Stimulated activated CD4-positive, alpha-beta T cell treated with anti-CD3 and anti-CD28 coated beads, Interleukin-1b, Interleukin-23, amount 100 ng/mL, for 24 hours (primary cell): ENCODE data around the gene RBM44.
"Not testable (repeated sequence)": the region's sequence is repeated elsewhere in the genome, so short reads cannot be mapped to it uniquely, and the experiment has no call there.

Experiments
- DNase-seq, 4 experiments: peaks; one replicate each; pipeline ENCODE4 v3.0.0-alpha.2; 2020; ENCODE audit warnings: low read depth in 4 of 4, low spot score in 1 of 4

Gene RBM44

DNA sequence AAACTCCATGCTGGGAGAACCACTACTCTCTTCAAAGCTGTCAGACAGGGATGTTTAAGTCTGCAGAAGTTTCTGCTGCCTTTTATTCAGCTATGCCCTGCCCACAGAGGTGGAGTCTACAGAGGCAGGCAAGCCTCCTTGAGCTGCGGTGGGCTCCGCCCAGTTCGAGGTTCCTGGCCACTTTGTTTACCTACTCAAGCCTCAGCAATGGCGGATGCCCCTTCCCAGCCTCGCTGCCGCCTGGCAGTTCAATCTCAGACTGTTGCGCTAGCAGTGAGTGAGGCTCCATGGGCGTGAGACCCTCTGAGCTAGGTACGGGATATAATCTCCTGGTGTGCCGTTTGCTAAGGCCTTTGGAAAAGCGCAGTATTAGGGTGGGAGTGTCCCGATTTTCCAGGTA lies 50.4 kb downstream of the RBM44 start:
- not testable (repeated sequence) for DNase-seq

DNA sequence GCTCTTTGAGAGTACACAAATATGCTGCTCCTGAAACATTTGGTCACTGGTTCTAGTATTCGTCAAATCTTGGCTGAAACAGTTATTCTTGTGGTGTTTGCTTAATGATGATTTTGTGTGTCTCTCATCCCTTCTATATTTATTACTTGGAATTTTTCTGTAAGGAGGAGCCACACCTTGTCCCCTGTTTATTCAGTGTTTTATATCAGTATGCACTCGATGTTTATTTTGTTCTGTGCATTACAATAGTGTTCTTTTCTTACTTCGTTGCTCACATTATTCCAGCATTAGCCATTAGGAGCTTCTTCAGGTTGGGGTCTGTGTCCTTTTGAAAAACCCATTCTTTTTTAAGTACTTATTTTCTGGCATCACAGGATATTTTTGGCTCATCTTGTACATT lies 55.7 kb downstream of the RBM44 start:
- no peak for DNase-seq

DNA sequence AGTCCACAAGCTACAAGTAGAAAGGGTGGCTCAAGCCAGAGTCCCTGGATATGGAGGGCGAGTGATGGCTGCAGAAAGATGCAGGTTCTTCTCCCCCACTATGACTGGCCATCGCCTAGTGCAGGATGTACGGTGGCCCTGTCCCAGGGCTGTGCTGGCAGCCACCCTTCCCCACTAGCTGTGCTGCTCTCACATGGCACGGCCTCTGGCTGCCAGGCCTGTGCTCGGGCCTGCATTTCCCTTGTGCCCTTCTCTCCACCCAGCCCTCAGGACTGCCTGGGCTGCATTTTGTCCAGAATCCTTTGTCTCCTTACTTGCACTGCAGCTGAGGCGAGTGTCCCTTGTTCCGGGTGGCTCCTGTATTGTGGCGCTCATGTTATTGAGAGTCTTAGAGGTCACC lies 59.2 kb downstream of the RBM44 start:
- DNase-seq, result no peak

DNA sequence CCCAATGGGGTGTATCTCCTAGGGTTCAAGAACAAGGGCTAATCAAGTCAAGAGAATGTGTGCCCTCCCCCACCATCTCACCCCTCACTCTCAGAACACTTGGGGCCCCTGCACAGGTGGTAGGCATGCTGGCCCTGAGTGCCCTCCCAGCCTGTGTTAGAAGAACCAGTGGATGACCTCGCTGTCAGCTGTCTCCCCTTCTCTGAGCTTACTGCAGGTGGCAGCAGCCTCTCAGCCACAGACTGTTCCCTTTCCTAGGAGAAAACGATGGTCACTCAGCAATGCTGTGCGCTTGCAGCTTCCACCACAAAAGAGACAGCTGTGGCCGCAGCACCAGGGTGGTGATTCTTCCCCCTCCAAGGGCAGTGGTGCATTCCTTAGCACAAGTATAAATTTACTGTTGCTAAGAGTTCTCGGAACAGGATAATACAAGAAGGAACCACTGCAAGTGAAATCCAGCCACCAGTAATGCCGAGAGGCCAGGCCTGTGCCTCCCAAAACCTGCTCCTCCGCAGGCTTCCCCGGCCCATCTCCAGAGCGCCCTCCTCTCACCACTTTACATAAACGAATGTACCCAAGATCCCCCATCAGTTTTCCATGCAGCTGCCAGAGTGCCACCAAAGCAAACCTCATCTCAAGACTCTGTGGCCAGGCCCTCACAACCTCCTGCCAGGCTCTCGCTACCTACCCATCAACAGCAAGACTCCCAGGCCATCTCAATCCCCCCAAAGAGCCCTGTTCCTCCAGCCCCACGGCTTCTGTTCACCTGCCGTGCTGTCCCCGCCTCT lies 59.9 kb downstream of the RBM44 start:
- peak in 1 of 4 experiments; percentile 26 for DNase-seq

DNA sequence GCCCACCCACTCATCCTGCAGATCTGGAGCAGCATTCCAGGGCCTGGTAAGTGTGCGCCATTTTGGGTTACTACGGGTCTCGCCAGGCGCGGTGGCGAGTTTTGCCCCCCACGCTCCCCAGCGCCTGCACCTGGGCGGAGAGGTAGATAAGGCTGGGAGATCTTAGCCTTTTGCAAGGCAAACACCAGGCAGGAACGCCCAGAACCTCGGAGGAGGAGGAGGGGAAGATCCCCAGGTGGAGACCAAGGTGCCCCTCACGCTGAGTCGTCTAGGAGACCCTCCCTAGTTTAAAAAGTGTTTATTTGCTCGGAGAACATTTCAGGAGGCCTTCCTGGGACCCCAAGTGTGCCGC lies 60.5 kb downstream of the RBM44 start:
- DNase-seq, result no peak

DNA sequence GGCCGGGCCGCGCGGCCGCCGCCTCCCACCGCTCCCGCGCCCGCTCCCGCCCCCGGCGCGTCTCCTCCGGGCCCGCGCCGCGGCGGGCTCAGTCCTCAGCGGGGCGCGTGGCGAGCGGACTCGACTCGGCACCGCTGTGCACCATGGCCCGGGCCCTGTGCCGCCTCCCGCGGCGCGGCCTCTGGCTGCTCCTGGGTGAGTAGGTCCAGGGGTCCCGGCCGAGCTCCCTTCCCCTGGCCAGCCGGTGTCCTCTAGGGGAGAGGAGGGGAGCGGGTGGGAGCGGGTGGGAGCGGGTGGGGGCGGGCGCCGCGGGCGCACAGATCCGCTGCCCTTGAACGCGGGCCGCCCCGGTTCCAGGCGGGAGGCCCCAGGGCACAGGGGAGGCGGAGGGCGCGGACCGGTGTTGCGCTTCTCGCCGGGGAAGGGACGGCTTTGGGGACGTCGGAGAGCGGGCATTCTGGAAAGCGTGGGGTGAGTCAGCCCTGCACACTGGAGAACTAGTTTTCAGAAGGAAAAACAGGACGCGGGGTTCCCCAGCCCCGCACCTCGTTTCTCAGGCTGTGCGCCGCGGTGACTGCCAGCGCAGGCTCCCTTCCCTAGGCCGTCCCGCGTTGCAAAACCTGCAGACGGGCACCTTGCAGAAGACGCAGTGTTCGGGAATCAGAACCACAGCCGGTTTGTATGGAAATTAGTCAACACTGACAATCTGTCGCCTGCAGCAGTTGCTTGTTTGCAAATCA lies 61.1 kb downstream of the RBM44 start, which contains the start of gene RAMP1:
Gene RAMP1 (plus strand): TSS at position 91 of the 740 bp plus-strand sequence. CDS start 53 bp downstream, at position 144.
- DNase-seq, result peak in 1 of 4 experiments; percentile 4

DNA sequence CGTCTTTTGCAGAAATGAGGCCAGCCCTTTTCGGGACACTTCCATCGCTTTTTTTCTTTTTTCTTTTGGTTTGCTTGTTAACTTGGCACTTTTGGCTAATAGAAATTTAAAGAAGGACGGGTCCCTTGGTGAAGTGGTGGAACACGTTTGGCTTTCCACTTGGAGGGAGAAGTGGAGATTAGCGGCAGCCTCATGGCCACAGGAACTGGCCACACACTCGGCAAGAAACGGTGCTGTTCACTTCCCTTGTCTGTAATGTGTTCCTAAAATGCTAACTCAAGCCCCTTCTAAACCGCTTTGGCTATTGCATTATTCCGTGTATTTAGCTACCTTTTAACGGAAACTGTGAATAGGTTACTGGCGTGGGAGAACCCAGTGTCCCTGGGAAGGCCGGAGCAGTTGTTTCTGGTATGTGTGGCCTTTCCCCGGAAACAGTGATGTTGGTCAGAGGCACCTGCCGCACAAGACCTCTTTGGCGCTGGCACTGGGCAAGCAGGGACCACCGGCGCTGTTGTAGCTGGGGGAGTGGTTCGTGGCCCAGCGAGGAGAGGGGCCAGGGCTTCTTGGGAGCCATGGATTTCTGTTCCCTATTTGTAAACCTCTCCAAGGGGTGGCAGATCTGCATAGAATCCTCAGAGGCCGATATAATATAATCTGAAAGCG lies 61.8 kb downstream of the RBM44 start:
- DNase-seq, result no peak

DNA sequence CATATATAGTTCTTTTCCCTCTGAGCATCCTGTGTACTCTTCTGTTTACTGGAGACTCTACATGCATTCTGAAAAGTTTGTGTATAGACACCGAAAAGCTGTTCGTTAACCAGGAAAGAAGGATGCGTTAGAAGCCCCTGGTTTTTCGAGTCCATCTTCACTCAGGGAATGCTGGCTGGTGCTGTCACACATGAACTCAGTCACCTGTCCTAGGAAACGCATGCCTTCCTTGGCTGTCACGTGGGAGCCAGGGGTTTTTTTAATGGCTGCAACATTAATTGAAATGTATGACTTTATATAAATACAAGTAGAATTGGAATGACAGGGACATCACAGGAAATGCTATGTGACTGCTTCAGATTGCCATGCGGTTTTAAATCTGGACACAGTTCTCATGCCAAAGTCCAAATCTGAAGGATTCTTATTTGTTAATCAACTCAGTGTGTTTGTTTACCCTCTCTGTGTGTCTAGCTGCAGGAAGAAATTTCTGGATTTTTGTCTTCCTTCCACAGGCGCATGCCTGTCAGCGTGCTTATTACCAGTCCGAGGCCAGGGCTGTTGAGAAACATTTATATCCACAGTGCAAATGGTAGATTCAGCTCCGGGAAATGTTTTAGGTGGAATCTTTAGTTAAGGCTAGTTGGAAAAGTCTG lies 63.4 kb downstream of the RBM44 start:
- no peak for DNase-seq

DNA sequence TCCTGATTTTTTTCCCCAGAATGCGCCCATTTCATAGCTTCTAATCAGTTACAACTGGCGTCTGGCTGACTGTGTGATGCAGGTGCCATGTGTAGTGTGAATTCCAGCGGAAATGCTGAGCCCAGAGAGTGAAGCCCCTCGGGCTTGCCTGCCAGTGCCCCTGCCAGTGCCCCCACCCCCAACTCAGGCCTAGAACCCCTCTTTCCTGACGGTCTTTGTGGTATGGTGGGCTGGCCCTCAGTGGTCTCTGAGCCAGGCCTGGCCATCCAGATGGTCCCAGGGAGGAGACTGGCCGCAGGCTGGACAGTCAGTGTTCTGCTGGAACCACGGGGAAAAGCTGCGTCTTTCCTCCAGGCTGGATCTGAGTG lies 63.9 kb downstream of the RBM44 start:
- DNase-seq, result no peak

DNA sequence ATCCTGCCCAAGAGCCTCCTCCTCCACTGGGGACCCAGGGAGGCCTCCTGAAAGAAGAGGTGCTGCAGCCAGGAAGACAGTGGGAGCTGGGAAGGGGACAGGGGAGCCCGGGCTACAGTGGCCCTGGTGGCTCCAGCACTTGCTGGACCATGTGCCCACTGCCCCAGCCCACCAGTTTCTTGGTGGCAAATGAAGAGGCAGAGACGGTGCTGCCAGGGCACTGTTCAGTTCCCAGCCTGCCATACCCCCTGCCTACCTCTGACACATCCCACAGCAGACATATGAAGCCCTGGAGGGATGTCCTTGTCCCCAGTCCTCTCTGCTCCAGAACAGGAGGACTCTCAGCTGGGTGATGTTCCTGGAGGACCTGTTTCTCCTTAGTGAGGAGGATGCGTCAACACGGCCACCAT lies 64.5 kb downstream of the RBM44 start:
- no peak for DNase-seq

DNA sequence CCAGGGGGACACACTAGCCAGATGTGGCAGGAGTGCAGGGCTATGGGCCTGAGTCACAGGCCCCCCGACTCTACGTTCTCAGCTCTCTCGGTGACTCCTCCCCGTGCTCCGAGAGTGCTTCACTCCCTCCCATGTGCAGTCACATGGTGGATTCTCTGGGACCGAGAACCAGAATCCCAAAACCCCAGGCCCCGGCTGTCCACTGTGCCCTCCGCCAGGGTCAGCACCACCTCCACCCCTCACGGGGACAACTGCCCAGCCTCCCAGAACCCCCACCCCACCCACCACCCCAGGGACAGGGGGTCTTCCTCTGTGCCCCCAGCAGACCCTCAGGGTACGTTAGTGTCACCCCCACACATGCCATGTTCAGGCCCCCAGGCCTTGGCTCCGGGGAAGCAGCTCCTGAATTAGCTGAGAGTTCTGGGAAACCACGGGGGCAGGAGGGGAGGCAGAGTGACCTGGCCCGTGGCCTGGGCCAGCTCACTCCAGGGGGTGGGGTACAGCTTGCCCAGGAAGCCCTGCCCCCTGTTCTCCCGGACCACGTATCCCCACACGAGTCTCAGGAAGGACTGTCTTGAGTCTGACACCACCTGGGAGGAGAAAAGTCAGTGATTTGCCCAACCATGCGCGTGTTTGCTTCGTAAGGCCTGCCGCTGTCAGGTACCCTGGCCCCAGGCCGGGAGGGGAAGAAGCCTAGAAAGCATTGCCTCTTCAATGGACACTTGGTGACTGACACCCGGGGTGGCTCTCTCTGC lies 65.3 kb downstream of the RBM44 start:
- DNase-seq, result no peak

DNA sequence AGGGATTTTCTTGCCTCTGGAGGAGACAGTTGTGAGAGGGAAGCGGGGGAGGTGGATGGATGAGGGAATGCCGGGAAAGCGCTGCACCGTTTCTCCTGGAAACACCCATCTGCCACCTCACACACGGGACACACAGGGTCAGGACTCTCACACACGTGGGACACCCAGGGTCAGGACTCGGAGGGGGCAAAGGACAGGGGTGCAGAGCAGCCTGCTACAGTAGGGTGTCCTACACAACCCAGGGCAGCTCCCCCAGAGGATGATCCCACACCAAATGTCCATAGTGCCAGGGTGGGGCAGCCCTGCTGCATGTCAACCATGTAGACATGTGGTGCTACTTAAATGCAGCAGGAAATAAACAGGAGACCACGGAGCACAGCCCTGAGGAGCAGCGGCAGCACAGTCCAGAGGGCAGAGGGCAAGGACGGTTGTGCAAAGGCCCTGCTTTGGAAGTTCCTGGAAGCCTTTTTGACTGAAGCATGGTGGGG lies 65.9 kb downstream of the RBM44 start:
- no peak for DNase-seq

DNA sequence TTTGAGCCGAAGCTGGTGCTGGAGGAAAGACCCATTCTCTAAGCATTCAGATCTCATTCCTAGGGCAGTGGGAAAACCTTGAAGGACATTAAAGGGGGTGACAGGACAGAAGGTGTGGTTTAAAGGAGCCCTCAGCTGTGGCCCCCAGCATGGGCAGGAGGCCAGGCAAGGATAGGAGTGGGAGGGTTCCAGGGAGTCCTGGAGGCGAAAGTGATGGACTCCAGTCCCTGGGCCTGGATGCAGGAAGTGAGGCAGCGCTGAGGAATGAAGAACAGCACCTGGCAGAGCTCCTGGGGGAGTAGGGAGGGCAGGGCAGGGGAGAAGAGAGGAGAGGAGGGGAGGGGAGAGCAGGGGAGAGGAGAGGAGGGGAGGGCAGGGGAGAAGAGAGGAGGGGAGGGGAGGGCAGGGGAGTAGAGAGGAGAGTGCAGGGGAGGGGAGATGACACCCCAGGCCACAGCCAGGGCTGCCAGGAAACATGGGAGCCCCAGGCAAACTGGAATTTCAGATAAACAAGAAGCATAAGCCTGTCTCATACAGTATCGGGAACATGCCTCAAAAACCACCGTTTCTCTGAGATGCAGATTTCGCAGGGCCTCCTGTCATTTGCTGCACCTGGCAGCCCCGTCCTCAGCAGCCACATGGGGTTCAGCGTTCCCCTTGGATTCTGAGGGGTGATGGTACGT lies 66.5 kb downstream of the RBM44 start:
- no peak for DNase-seq

DNA sequence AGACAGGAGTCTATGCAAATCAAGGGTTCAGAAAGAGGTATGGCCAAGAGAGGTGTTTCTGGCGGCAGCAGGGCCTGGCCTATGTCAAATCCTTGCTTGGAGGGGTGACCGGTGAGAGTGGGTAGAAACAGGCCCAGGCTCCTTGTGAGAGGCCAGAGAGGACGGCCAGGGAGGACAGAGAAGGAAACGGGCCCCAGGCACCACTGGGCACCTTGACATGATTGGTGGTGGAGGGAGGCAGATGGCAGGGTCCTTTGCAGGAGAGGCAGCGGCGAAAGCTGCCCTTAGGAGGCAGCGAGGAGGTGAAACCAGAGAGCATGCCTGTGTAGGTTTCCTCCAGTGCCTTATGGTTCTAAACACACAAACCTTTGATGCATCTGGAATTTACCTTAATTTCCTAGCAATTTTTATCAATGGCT lies 67.1 kb downstream of the RBM44 start:
- DNase-seq, result no peak

DNA sequence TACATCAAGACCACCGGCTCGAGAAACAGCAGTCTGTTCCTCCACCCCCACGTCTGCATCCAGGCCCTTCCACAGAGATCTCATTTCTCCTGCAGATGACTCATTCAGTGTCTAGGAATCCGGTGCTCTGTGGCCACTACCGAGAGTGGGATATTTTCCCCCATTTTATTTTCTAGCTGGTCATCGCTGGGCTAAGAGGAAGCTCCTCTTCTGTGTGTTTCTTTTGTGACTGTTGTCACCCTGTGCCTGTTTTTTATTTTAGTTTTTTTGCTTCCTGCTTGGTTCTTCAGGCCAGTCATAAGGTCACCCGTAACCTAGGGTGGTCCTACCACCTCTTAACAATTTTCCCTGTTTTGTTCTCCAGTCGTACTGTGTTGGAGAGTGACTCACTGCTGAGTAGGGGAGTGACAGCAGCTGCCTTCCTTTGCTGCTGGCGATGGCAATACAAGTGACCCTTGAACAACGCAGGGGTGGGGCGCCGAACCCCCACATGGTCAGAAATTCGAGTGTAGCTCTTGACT lies 67.6 kb downstream of the RBM44 start:
- no peak for DNase-seq

DNA sequence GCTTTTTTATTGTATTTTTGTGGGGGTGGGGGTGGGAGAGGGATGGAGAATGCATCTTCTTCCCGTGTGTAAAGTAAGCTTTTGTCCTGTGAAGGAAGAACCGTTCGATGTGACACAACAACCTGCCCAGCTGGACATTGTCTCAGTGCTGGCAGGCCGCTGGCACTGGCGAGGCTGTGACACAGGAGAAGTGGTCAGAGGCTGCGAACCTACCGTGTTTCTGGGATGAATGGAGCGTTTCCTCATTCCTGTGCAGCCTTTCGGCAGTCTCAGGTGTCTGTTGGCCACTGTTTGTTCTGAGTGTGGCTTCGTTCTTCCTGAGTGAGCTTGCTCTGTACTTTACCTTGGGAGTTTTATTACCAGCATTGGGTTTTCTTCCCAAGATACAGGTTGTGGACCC lies 68.9 kb downstream of the RBM44 start:
- no peak for DNase-seq

DNA sequence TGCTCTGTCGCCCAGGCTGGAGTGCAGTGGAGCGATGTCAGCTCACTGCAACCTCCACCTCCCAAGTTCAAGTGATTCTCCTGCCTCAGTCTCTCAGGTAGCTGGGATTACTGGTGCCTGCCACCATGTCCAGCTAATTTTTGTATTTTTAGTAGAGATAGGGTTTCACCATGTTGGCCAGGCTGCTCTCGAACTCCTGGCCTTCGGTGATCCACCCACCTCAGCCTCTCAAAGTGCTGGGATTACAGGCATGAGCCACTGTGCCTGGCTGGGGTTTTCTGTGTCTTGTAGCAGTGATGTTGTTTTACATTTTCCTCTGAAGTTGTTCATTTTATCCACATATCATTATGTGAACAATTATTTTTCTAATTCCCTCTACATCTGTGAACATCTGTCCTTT lies 69.5 kb downstream of the RBM44 start:
- not testable (repeated sequence) for DNase-seq

DNA sequence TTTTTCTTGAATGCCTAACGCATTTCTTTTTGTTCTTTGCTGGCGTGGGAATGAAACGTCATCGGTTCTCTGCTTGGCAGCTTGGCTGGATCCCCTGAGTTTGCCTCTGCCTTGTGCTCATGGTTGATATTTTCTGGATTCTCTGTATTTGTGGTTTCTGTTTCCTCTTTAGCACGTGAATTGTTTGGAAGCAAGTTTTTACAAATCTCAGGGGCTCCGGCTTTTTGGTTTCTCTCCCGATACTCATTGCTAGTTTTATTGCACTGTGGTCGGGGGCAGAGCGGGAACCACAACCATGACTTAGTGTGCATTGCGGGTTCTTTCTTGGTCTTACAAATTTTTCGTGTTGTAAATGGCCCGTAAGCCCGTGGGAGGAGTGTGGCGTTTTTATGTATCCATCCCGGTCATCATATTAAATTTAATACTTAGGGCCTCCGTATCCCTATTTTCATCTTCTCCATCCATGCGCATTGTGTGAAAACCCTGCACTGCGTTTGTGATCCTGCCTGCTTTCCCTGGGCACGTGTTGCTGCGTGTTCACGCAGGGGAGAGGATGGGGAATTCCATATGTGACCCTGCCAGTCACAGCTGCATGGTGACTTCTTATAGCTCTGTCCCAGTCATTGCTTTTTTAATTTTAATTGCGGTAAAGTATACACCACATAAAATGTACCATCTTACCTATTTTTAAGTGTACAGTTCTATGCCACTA lies 70.2 kb downstream of the RBM44 start:
- DNase-seq, result no peak
